DOHH2 (cell line): ENCODE results near the gene TCERG1L.

ENCODE experiments used
- CTCF ChIP-seq: fragments of 200-600 bp; sonication (generic); IDR thresholded peaks from one replicate; pipeline ENCODE4 v1.5.1; 2014; ENCODE audit warnings: antibody characterized with exemption, mild to moderate bottlenecking, low read depth, low read length; ENCODE audit not compliant: poor library complexity, severe bottlenecking
- EZH2phosphoT487 ChIP-seq: fragments of 200-600 bp; sonication (generic); IDR thresholded peaks from 2 replicates; pipeline ENCODE4 v1.6.1; 2017; ENCODE audit warnings: borderline replicate concordance, mild to moderate bottlenecking, antibody characterized with exemption, low read length, moderate library complexity, mixed read lengths

GRCh38 chr10:131244836-131245235 is 66.7 kb downstream of the TCERG1L start:
- TF ChIP-seq CTCF (no peak), EZH2phosphoT487 (no peak)
